8988T (cell line): Measurements from ENCODE around the gene C6orf89.
"Not testable (repeated sequence)": the region's sequence is repeated elsewhere in the genome, so short reads cannot be mapped to it uniquely, and the experiment has no call there.

Source experiments
- DNase-seq: peaks from one replicate; pipeline ENCODE4 v3.0.0; 2011

Gene C6orf89

GRCh38 chr6:36925809-36926208 lies 40.1 kb downstream of the C6orf89 start:
- DNase-seq, result no peak

DNA sequence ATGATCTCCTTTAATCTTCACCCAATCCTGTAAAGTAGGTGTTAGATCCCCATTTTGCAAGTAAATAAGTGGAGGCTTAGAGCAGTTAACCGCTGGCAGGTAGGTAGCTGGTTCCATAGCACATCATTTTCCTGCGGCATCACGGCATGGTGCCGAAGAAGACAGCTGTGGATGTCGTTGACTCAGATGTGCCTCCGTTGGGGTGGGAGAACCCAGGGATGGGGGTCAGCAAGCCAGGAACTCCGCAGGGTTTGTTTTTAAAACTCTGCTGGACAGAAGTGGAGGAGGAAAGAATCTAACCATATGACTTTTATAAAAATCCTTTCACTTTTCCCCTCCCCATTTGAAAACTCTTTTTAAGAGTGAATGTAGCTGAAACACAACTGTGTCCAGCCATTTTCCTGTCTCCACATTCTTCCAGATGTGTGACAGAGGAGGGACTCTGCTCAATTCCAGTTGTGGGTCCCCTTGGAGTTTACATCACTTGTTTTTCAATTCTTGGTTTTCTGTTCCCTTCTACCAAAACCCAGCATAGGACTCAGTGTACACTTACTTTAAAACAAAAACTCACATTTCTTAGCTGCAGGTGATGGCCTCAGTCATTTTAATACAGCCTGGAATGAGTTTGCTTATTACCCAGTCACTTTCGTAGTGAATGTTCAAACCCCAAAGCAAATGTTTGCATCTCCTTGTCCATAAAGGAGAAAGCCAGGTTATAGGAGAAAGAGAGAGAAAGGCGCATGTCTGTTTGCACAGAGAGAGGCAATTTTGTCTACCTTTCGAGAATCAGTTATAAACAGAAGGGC lies 41.2 kb downstream of the C6orf89 start:
- DNase-seq, result no peak

DNA sequence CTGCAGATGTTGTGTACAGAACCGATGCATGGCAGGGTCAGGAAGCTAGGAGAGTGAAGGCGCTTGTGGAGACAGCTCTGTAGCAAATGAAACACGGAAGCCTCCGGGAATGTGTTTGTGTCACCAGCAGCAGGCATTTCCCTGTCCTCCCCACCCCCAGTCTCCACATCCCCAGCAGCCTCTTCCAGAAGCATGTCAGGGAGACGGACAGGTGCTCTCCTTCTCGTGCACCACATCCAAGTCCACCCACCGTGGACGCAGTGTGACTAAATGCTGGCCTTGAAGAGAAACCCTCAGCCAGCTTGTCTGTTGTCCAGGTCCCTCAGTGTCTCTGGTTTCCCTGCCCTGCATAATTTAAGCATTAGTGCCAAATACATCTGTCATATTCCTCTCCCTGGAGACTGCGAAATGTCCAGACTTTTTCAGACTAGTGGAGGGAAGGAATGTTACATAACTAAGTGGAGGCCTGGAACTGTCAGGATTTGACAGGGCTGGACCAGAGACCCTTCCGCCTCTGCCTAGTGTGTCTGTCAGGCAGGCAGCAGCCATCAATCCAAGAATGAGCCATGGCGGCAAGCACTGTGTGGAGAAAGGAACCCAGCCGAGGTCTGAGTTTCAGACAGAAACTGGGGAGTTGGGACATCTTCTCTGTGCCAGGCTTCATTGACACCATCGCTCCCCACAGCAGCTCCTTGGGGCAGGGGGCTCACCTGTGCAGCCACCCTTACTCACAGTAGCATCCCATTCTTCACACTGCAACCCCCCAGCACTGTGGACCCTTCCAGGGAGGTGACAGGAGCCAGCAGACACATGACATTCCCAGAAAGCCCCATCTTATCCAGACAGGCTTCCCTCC lies 42.2 kb downstream of the C6orf89 start:
- no peak for DNase-seq

DNA sequence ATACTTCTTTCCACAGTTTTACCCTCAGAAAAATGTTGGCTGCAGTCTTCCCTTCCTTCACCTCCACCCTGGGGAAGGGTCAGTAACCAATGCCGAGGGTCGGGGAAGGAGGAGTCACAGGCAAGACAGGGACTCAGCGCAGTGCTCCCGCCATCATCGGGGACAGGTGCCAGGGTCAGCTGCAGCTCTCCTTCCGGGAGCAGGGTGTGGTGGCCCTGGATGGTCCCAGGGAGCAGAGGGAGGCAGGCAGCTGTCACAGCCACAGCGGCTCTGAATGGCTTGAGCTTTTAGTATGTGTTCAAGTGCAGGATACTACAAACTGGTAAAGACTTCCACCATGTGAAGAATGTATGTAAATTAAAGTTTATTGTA lies 42.8 kb downstream of the C6orf89 start:
- no peak for DNase-seq

DNA sequence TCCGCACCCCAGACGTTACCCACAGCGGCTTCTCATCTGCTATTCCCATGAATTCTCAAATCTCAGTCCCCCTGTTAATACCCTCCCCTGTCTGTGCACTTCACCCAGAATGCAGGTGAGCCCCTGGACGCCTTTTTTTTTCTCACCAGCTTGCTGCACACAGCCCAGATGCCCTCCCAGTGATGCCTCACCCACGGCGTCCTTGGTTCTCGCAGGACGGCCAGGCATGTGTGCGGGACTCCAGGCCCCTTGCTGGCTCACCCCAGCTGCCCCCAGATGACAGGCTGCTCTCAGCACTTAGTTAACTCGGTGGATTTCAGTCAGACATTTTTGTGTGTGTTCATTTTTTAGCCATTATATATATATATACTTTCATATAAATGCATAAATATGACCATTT lies 43.4 kb downstream of the C6orf89 start:
- DNase-seq, result no peak

- no peak for DNase-seq
Observed at GRCh38 chr6:36929607-36930006, 43.9 kb downstream of the C6orf89 start.

GRCh38 chr6:36930483-36930882 lies 44.7 kb downstream of the C6orf89 start:
- DNase-seq, result no peak

DNA sequence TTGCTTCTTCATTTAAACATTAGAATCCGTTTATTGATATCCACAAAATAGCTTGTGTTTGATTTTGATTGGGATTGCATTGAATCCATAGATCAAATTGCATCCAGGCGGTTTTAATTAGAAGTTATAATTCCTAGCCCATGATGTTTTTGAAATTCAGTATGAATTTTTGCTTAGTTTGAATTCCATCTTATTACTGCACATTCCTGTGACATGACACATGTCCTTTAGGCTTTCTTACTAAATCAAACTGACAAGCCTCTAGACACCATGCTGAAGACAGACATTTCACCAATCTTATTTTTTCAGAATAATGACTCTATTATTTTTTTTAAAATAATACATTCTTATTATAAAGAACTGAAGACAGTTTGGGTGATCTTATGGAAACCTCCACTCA lies 47.4 kb downstream of the C6orf89 start:
- DNase-seq, result no peak

- no peak for DNase-seq
Observed at GRCh38 chr6:36933519-36933918, 47.8 kb downstream of the C6orf89 start.

DNA sequence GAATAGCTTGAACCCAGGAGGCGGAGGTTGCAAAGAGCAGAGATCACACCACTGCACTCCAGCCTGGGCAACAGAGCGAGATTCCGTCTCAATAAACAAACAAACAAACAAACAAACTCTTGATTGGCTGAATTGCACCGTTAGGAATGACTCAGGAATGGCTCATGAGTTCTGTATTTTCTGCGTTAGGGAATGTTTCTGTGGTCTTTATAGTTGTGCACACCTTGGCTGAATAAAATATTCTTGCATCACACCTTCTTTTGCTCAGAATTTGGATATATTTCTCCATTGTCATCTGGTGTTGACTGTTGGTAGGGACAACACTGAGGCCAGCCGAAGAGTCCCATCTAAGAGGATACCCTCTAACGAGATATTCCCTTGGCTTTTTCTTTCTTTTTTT lies 49.1 kb downstream of the C6orf89 start:
- DNase-seq, result no peak

GRCh38 chr6:36936824-36937223 lies 51.1 kb downstream of the C6orf89 start:
- DNase-seq, result no peak

GRCh38 chr6:36937896-36938295 lies 52.1 kb downstream of the C6orf89 start:
- DNase-seq, result no peak

- DNase-seq, result no peak
Observed at GRCh38 chr6:36938536-36938935, 52.8 kb downstream of the C6orf89 start.

GRCh38 chr6:36939005-36939404 lies 53.3 kb downstream of the C6orf89 start:
- DNase-seq, result not testable (repeated sequence)

DNA sequence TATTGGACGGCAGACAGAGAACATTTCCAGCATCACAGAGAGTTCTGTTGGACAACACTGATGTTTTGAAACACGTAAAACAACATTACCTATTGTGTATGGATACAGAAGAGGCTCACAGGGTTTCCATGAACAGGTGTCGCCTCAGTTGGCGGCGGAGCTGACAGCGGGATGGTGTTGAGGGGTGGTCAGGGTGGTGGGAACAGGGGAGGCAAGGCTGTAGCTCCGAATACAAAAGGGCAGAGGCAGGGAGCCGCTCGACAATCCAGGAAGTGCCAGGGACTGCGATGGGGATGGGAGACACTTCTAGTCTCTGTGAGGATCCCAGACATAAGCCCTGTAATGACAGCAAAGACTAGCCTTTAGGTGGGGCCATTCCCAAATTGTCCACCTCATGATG lies 54.3 kb downstream of the C6orf89 start:
- DNase-seq, result no peak

GRCh38 chr6:36941561-36941960 lies 55.8 kb downstream of the C6orf89 start:
- DNase-seq, result not testable (repeated sequence)

DNA sequence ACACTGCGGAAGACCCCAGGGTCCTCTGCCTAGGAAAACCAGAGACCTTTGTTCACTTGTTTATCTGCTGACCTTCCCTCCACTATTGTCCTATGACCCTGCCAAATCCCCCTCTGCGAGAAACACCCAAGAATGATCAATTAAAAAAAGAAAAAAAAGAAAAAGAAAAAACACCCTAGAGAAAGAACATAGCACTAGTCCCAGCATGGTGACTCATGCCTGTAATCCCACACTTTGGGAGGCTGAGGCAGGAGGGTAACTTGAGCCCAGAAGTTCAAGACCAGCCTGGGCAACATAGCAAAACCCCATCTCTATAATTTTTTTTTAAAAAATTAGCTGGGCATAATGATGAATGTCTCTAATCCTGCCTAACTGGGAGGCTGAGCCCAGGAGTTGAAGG lies 56.6 kb downstream of the C6orf89 start:
- not testable (repeated sequence) for DNase-seq

DNA sequence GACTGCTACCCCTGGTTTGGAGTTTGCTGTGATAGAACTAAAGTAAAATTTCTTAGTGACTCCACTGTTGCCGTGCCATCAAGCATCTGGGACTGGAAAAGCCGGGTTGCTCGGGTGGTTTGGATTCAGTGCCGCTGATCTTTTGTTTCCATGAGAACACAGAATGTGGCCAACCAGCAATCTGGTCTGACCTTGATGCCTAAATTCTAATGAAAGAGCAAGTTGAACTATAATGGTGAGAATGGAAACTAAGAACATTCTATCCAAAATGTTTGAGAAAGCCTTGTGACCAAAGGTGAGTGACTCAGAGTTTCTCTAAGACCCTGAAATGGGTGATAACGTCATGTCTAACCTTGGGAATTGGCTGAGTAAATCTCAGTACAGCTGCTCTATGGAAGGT lies 58.9 kb downstream of the C6orf89 start:
- no peak for DNase-seq

DNA sequence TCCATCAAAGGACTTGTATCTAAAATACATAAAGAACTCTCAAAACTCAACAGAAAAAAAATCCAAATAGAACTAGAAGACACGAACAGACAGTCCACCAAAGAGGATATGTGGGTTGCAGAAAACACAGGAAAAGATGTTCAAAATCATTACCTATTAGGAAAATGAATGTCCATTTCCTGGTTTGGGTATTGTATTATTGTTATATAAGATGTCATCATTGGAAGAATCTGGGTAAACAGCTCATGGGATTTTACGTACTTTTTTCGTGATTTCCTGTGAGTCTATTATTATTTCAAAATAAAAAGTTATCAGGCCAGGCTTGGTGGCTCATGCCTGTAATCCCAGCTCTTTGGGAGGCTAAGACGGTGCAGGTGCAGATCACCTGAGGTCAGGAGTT lies 59.5 kb downstream of the C6orf89 start:
- DNase-seq, result no peak

DNA sequence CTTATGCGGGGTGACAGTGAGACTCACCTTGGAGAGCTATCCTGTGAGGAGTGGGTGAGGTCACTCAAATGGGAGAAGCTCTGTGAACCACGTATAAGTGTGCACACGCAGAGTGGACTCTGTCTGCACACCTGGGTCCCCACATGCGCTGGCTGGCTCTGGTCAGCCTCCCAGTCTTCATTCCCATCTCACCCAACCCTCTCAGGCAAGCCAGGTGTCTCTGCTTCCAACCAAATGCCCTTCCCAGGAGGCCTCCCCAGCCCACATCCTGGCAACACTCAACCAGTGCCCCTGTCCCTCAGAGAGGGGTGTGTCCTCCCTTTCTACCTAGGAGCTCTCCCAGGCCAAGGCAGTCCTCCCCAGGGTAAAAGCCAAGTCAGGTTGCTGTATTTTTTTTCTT lies 60.8 kb downstream of the C6orf89 start:
- no peak for DNase-seq

DNA sequence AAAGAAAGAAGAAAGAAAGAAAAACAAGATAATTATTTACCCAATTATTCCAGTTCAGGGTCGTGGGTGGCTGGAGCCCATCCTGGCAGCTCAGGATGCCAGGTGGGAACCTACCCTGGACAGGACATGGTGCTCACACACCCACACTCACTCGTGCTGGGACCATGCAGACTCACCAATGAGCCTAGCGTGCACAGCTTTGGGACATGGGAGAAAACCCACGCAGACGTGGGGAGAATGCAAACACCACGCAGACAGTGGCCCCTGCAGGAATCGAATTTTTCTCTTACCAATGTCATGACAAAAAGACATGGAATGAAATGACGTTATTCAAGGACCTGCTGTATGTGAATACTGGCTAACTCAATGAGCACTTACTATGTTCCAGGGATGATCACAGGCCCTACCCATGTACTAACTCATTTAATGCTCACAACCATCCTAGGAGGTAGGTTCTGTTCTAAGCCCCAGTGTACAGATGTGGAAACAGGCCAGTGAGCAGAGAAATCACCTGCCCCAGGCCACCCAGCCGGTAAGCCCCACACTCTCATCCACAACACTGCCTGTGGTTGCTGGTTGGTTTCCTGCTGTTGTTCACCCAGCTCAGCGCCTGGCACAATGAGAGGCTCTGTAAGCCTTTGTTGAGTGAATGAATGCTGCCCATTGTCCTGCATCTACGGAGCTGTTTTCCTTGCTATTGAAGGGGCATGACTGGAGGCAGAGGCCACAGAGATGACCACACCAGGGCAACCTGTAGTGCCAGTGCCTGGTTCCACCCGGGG lies 62.0 kb downstream of the C6orf89 start:
- no peak for DNase-seq

DNA sequence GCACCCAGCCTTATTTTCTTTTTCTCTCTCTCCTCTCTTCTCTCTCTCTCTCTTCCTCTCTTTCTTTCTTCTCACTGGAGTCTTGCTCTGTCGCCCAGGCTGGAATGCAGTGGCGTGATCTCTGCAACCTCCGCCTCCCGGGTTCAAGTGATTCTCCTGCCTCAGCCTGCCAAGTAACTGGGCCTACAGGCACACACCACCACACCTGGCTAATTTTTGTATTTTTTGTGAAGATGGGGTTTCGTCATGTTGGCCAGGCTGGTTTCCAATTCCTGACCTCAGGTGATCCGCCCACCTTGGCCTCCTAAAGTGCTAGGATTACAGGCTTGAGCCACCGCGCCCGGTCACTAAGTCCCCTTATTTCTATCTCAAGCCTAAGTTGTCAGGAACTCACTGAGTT lies 63.3 kb downstream of the C6orf89 start:
- not testable (repeated sequence) for DNase-seq

DNA sequence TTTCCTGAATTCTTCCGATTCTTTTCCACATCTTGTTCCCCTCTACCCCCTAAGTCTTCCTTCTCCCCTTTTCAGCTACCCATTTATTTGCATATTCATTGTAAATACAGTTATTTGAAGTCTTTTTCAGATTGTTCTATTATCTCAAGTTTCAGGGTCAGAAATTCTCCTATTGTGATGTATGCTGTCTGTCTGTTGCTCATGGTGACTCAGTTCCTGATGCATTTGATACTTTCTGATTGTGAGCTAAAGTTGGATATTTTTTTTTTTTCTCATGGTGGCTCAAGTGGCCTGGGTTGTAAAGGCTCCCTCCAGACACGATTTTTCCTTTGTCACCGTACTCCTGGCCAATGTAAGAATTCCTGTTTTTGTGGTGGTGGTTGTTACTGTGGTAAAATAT lies 63.9 kb downstream of the C6orf89 start:
- DNase-seq, result no peak

GRCh38 chr6:36953931-36954261 lies 68.1 kb downstream of the C6orf89 start:
- no peak for DNase-seq
